Non-pigmented ciliary epithelial cell (primary cell): ENCODE data around the gene SLC27A5.

Source experiments
- DNase-seq: peaks from one replicate; pipeline ENCODE4 v3.0.0-alpha.2; 2010; ENCODE audit warnings: low read depth

The SLC27A5 gene

DNA sequence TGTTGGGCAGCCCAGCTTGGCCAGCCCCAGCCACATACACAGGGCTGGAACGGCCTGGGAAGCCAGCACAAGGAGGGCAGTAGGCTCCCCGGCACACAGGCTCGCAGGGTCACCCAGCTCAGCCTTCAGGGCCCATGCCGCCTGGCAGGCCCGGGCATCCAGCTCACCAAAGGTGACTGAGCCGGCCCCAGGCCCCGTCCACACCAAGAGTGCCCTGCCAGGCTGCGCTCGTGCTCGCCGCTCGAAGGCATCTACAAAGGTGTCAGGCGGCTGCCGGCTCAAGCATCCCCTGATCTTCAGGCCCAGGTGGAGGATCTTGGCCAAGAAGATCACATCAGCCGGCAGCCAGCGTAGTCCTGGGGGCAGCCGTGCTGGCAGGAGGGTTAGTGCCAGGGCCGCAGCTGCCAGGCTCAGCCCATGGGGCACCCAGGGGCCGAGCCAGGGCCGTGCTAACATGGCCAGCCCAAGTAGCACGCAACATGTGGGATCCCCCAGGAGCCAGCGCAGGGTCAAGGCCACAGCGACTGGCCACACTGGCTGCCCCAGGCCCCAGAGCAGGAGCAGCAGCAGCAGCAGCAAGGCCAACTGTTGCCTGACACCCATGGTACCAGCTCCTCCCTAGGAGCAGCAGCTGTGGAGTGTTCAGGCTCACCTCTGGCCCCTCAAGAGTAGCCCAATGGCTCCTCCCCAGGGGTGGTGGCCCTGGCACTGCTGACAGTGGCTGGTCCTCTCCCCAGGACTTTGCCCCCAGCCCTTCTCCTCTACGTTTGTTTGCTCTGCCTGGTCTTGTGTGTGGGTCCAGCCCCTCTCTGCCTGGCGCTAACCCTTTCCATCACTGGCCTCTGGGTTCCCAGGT lies at the start of gene SLC27A5:
SLC27A5 (minus strand) TSS at position 640 of the 856 bp plus-strand sequence; CDS start at position 603, 37 bp downstream.
- DNase-seq: no peak

- DNase-seq: no peak
Observed at GRCh38 chr19:58560921-58561320, 49.1 kb upstream of the SLC27A5 start.

GRCh38 chr19:58560007-58560887 lies 48.5 kb upstream of the SLC27A5 start:
- DNase-seq: no peak

DNA sequence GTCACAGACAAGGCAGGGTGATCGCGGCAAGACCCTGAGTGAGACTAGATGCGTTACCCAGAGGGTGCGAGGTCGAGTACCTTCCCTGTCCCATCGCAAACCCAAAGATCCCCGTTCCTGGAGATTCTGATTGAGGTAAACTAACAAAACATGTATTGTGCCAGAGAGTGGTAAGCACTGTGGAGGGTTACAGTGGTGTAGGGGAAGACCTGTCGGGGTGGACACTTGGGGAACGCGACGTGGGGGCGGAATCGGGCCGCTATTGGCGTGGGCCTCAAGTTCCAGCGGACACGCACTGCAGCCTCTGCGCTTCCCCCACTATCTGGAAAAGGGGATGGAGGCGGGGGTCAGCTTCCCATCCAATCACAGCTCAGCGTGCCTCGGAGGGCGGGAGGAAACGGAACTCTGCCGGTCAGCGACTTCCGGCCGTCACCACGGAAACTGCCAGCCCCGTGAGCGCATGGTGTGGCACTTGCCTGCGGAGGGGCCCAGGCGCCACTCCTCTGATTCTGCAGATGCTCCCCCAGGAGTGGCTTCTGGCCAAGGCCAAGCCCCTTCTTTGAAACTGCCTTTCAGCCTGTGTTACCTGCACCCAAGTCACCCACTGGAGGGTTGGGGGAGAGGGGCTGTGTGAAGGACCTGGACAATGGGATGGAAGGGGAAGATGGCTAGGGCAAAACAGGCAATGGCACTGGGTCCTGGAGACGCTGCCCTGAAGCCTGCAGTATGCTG lies 47.6 kb upstream of the SLC27A5 start:
- DNase-seq: no peak

DNA sequence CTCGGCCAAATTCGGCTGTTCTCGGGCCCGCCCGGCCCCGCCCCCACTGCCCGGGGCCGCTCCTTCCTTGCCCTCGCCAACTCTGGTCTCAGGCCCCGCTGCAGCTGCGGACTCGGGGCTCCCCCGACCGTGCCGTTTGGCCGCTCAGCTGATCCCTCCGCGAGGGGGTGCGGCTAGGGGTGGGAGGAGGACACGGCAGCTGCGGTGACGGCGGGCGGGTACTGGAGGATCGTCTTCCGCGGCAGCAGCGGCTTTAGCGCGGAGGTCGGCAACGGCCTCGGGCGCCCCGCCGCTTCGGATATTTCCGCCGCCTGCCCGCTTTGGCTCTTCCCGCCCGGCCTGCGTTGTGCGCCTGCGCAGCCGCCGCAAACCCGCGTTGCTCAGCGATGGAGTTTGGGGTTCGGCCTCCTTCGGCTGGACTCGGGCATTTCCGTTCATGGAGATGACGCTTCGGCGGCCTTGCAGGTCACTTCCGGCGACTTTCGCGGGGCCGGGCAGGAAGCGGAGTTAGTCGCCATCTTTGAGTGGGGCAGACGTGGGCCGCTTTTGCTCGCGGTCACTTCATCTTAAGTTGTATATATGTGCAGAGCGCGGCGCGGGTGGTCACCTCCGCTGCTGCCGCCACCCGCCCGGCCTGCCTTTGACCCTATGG lies 47.0 kb upstream of the SLC27A5 start:
- DNase-seq: peak; percentile 90

- DNase-seq: no peak
Observed at GRCh38 chr19:58558066-58558622, 46.4 kb upstream of the SLC27A5 start, which contains the start of gene UBE2M. UBE2M (minus strand) TSS chr19:58558611; CDS start chr19:58558381, 230 bp downstream.

DNA sequence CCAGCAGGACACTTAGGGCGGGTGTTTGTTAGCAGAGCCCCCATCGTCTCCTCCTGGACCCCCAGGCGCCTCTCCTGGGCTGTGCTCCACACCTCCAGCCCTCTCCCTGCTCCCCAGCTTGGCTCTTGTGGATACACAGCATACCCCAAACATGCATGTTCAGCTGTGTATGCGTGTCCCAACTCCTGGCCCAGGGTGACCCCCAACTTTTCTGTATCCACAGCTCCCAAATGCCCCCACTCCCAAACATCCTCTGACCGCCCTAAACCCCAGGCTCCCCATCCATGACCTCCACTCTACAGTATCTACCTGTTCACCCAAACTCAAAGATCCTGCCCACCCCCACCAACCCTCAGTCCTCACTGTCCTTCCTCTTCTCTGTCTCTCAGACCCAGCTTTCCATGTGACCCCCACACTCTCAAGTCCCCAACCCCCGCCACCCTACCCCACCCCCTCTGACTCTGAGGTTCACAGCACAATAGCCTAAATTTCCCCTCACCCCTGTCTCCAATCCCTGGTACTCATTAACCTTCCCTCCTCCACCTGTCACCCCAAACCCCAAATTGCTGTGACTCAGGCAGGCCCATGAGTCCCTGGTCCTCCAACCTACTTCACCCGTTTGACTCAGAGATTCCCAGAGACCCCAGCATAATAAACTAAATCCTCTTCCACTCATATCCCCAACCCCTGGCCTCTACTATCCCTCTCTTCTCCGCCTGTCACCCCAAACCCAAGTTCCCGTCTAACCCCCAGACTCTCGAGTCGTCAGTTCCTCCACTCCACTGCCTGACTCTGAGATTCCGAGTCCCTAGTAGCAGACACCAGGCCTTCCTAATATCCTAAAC lies 45.7 kb upstream of the SLC27A5 start:
- DNase-seq: no peak

GRCh38 chr19:58556622-58557220 lies 44.9 kb upstream of the SLC27A5 start:
- no peak for DNase-seq

GRCh38 chr19:58555920-58556621 lies 44.3 kb upstream of the SLC27A5 start:
- DNase-seq: no peak

- DNase-seq: no peak
Observed at GRCh38 chr19:58555369-58555885, 43.6 kb upstream of the SLC27A5 start.

GRCh38 chr19:58554494-58555368 lies 42.9 kb upstream of the SLC27A5 start, which contains the start of gene CHMP2A:
CHMP2A (minus strand) TSS chr19:58555105; CDS start chr19:58554212, 893 bp downstream.
- peak; percentile 72 for DNase-seq

- no peak for DNase-seq
Observed at GRCh38 chr19:58553799-58554493, 42.2 kb upstream of the SLC27A5 start.

GRCh38 chr19:58552655-58553054 lies 40.9 kb upstream of the SLC27A5 start:
- DNase-seq: no peak

DNA sequence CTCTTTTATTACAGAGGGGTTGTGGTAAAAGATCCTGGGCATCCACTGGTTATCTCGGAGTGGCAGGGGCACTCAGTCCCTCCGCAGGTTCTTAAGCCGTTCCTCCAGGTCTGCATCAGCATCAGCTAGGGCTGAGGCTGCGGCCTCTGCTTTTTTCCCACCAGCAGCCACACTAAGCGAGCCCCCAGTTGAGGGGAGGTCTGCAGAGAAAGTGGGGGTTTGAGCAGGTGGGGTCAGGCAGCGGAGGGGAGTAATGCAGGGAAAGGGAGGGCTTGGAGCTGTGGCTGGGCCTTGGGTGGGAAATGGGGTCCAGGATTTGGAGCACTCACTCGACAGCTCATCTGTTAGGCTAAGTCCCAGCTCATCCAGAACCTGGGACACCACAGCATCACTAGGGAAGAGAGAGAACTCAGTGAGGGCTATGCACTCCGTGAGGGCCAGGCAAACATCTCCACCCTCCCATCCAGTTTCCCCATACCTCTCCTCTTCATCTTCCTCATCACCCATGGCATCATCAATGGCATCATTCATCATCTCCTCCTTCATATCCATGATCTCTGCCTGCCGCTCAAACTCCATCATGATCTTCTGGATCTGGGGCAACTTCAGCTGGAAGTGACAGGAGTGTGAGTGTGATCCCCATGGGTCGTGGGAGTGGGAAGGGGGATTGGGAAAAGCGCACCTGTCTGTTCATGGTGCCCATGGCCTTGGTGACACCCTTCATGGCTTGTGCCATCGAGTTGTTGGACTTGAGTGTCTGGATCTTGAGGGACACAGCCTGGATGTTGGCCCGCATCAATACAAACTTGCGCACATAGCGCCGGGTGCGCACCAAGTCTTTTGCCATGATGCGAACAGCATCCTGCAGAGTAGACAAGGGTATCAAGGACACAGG lies 40.0 kb upstream of the SLC27A5 start:
- no peak for DNase-seq

- no peak for DNase-seq
Observed at GRCh38 chr19:58551123-58551497, 39.3 kb upstream of the SLC27A5 start.
